ENCODE data around the gene HDGF.

HDGF gene

GRCh38 chr1:156700736-156701531 is 50.5 kb downstream of the HDGF start:
- DNase-seq (ENCODE audit: low read depth in 3 of 3, low spot score in 1 of 3): no peak

GRCh38 chr1:156698995-156699394 is 52.5 kb downstream of the HDGF start:
- no peak for DNase-seq (ENCODE audit: low read depth in 3 of 3, low spot score in 1 of 3)

DNA sequence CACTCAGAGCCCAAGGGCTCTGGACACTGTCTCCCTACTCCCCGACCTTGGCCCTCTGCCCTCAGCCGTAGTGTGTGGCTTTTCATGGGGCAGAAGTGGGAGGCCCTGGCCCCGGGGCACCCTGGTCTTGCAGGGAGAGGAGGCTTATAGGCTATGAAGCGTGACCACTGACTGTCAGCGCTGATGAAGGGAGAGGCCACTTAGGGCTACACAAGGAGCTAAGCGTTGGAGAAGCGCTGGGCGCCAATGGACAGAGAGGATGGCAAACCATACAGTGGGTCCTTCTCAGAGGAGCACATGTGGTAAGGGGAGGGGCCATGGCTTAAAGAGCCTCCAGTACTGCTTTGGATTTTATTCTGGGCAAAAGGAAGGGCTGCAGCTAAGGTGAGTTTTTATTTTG is 54.0 kb downstream of the HDGF start:
- DNase-seq (ENCODE audit: low read depth in 3 of 3, low spot score in 1 of 3): no peak

DNA sequence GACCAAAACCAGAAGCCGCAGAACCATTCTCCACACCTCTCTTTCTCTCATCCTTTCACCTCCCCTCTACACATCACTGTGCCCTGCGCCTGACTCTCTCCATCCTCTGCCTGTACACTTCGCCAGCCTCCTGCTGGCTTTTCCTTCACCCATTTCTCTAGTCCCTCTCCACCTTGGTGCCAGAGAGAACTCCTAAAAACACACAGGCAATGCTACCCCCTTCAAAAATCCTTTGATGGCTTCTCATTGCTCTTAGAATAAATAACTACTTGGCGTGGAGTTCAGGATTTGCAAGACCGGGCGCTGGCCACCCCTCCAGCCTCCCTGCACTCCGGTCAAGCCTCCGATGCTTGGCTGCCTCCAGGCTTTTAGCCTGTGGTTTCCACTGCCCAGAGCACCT is 54.7 kb downstream of the HDGF start:
- no peak for DNase-seq (ENCODE audit: low read depth in 3 of 3, low spot score in 1 of 3)

DNA sequence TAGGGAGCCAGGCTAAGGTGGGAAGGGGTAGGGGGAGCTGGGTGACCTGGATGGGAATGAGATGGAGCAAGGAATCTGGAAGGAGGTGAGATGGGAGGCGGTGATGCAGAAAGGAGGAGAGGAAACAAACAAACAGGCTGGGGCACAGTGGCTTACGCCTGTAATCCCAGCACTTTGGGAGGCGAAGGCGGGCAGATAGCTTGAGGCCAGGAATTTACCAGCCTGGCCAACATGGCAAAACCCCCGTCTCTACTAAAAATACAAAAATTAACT is 56.8 kb downstream of the HDGF start:
- DNase-seq (ENCODE audit: low read depth in 3 of 3, low spot score in 1 of 3): no peak

DNA sequence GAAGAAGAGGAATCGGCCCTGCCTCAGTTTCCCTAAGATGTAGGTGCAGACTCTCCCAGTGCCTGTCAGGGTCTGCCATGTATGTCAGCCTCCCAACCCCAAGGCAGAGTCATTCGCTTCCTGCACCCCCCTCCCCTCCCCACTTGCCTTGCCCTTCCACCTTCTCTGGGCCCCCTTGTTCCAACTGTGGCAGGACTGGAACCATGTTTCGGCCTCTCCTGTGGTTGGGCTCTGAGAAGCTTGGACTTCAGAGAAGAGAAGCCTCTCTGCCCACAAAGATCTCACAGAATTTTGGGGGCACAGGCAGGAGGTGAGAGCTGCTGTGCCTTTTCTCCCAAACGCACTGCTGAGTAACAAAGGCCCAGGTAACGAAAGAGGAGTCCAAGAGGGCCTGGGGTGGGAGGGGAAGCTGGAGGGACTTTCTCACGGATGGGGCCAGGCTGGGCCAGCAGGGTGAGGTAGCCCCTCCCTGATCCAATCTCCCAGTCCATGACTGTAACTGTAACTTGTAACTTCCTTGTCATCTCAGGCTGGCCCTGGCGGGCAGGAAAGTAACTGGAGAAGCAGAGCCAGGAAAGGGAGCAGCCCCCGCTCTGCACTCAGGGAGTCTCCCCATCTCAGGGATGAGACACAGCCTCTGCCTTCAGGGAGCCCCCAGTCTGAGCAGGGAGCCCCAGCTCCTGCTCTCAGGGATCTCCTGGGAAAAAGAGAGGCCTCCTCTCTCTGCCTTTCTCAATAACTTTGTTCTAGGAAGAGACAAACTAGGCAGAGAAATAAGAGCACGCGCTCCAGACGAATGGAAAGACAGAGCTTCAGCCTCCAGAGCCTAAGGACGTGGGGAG is 57.4 kb downstream of the HDGF start:
- no peak for DNase-seq (ENCODE audit: low read depth in 3 of 3, low spot score in 1 of 3)

DNA sequence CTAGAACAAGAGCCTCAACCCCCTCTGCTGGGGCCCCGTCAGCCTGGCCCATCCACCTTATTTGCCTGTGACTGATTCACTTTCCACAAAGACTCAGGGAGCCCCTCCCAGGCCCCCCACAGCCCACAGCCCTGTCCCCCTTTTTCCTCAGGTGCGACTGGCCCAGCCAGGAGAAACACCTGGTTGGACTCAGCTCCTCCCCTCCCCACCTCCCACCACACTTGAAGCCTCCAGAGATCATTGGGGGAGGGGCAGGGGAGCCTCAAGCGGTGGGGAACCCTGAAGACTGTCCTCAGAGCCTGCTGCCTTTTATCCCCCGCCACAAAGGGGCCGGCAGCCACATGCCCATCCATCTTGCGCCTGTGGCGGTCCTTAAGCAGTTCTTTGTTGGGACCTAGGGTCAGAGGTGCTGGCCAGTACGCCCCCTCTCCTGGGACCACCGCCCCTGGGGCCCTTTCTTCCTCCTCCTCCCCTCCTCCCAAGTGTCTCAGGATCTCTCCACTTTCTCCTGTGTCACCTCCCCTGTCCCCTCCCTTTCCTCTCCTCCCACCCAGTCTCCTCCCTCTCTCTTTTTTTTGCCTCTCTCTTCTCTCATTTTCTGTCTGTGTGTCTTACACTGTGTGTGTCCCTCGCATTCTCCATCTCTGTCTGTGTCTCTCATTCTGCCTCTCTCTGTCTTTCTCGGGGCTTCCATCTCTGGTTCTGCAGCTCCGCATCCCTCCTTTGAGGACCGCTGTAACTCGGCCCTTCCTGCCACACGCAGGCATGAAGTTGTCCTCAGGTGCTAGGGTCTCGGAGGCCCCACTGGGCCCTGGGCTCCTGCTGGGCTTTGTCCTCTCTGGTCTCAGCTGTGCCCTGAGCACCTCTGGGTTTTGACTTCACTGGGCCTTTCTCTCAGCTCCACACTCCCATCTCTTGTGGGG is 58.3 kb downstream of the HDGF start:
- DNase-seq (ENCODE audit: low read depth in 3 of 3, low spot score in 1 of 3): no peak

DNA sequence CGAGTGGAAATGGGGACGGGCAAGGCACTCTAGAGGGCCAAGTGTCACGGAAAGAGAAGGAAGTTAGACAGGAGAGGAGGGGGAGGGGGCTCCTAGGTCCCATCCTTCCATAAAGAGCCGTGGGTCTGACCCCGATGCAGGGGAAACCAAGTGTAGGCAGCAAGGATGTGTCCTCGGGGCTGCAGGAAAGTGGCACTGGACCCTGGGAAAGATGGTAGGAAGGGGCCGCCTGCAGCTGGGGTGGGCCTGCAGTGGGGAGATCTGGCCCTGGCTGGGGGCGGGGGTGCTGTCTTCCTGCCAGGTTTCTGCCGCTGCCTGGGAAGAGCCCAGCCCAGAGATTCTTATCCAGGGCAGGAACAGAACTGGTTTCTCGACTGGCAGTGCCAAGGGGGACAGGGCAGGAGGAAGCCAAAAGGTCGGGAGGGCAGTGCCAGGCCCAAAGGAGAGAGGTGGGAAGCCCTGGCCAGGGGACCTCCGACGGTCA is 59.0 kb downstream of the HDGF start:
- DNase-seq (ENCODE audit: low read depth in 3 of 3, low spot score in 1 of 3): no peak

Data from stimulated activated CD4-positive, alpha-beta T cell treated with anti-CD3 and anti-CD28 coated beads, TNF-alpha, amount 100 ng/mL, for 1 hour (primary cell).